H9 (cell line): ENCODE measurements around the gene PAEP. TPM values are rescaled to one million over a fixed set of nuclear protein-coding genes. Genes with fewer than 3 reads are reported as not detected.

Experiments used
- DNase-seq: peaks from one replicate; pipeline ENCODE4 v3.0.0-alpha.2; 2017
- H2AFZ ChIP-seq: one replicate; pipeline ENCODE4 v1.6.1; 2013; ENCODE audit warnings: mild to moderate bottlenecking, low read length, control low read depth, moderate library complexity
- H2AK5ac ChIP-seq: 2 replicates; pipeline ENCODE4 v1.6.1; 2013; ENCODE audit warnings: low read length, control low read depth, mixed read lengths; ENCODE audit not compliant: insufficient read length
- H2BK120ac ChIP-seq: one replicate; pipeline ENCODE4 v1.6.1; 2013; ENCODE audit warnings: low read depth, mild to moderate bottlenecking, low read length, control low read depth, inconsistent platforms; ENCODE audit not compliant: poor library complexity, severe bottlenecking
- H2BK12ac ChIP-seq: 2 replicates; pipeline ENCODE4 v1.6.1; 2013; ENCODE audit warnings: low read length, control low read depth, mixed read lengths, low read depth; ENCODE audit not compliant: insufficient read length
- H2BK15ac ChIP-seq: 2 replicates; pipeline ENCODE4 v1.6.1; 2013; ENCODE audit warnings: low read depth, low read length, control low read depth
- H2BK20ac ChIP-seq: one replicate; pipeline ENCODE4 v1.6.1; 2013; ENCODE audit warnings: low read depth, mild to moderate bottlenecking, low read length, control low read depth, inconsistent platforms; ENCODE audit not compliant: poor library complexity, severe bottlenecking
- H2BK5ac ChIP-seq: 2 replicates; pipeline ENCODE4 v1.6.1; 2013; ENCODE audit warnings: low read length, control low read depth, mixed read lengths; ENCODE audit not compliant: insufficient read length
- H3K14ac ChIP-seq: 2 replicates; pipeline ENCODE4 v1.6.1; 2013; ENCODE audit warnings: low read length, control low read depth; ENCODE audit not compliant: insufficient read depth
- H3K18ac ChIP-seq: 2 replicates; pipeline ENCODE4 v1.6.1; 2013; ENCODE audit warnings: low read depth, mild to moderate bottlenecking, mixed read lengths, low read length, control low read depth; ENCODE audit not compliant: insufficient read length
- H3K23ac ChIP-seq: 2 replicates; pipeline ENCODE4 v1.6.1; 2013; ENCODE audit warnings: low read length, control low read depth, mixed read lengths, low read depth; ENCODE audit not compliant: insufficient read length
- H3K23me2 ChIP-seq: 2 replicates; pipeline ENCODE4 v1.6.1; 2013; ENCODE audit warnings: low read depth, mild to moderate bottlenecking, mixed read lengths, low read length, control low read depth; ENCODE audit not compliant: insufficient read length, poor library complexity, severe bottlenecking
- H3K27ac ChIP-seq: 2 replicates; pipeline ENCODE4 v1.5.1; 2013; ENCODE audit warnings: low read length, control low read depth, mixed read lengths, low read depth; ENCODE audit not compliant: insufficient read length
- H3K27me3 ChIP-seq: 2 replicates; pipeline ENCODE4 v1.6.1; 2013; ENCODE audit warnings: low read length, control low read depth, inconsistent platforms; ENCODE audit not compliant: insufficient read depth
- H3K4ac ChIP-seq: 2 replicates; pipeline ENCODE4 v1.6.1; 2013; ENCODE audit warnings: low read depth, mild to moderate bottlenecking, control low read depth, inconsistent platforms, low read length, moderate library complexity
- H3K4me1 ChIP-seq: 2 replicates; pipeline ENCODE4 v1.6.1; 2013; ENCODE audit warnings: low read length, control low read depth, inconsistent platforms; ENCODE audit not compliant: insufficient read depth
- H3K4me2 ChIP-seq: 2 replicates; pipeline ENCODE4 v1.6.1; 2013; ENCODE audit warnings: low read length, control low read depth, mixed read lengths; ENCODE audit not compliant: insufficient read length, insufficient read depth
- H3K56ac ChIP-seq: 2 replicates; pipeline ENCODE4 v1.6.1; 2013; ENCODE audit warnings: low read depth, mild to moderate bottlenecking, mixed read lengths, low read length, control low read depth; ENCODE audit not compliant: insufficient read length
- H3K79me1 ChIP-seq: 2 replicates; pipeline ENCODE4 v1.6.1; 2013; ENCODE audit warnings: low read depth, mild to moderate bottlenecking, moderate library complexity, low read length, control low read depth, inconsistent platforms; ENCODE audit not compliant: insufficient read depth, poor library complexity, severe bottlenecking
- H3K79me2 ChIP-seq: 2 replicates; pipeline ENCODE4 v1.6.1; 2013; ENCODE audit warnings: low read length, control low read depth, inconsistent platforms; ENCODE audit not compliant: insufficient read depth
- H3K9ac ChIP-seq: 2 replicates; pipeline ENCODE4 v1.6.1; 2013; ENCODE audit warnings: low read length, control low read depth, mixed read lengths; ENCODE audit not compliant: insufficient read length; ENCODE audit errors: extremely low read depth
- H3K9me3 ChIP-seq: one replicate; pipeline ENCODE4 v1.6.1; 2013; ENCODE audit warnings: low read depth, low read length, inconsistent platforms; ENCODE audit not compliant: control insufficient read depth
- H3T11ph ChIP-seq: one replicate; pipeline ENCODE4 v1.6.1; 2013; ENCODE audit warnings: mild to moderate bottlenecking, low read length, control low read depth, inconsistent platforms
- H4K20me1 ChIP-seq: one replicate; pipeline ENCODE4 v1.6.1; 2013; ENCODE audit not compliant: control insufficient read depth, insufficient read length, insufficient read depth
- H4K5ac ChIP-seq: 2 replicates; pipeline ENCODE4 v1.6.1; 2013; ENCODE audit warnings: low read depth, mild to moderate bottlenecking, mixed read lengths, low read length, control low read depth; ENCODE audit not compliant: insufficient read length
- H4K8ac ChIP-seq: replicated peaks from 2 replicates; pipeline ENCODE4 v1.6.1; 2013; ENCODE audit warnings: low read length, control low read depth, mixed read lengths, low read depth; ENCODE audit not compliant: insufficient read length
- H4K91ac ChIP-seq: 2 replicates; pipeline ENCODE4 v1.6.1; 2013; ENCODE audit warnings: low read depth, mild to moderate bottlenecking, moderate library complexity, mixed read lengths, low read length, control low read depth; ENCODE audit not compliant: insufficient read length
- H3K27ac Mint-ChIP-seq, 3 experiments: 2 replicates in 2 of 3; 3 replicates in 1 of 3; pipeline ENCODE4 v1.8.0; 2020 to 2021; ENCODE audit warnings: mixed read lengths in 3 of 3, mild to moderate bottlenecking in 1 of 3, moderate library complexity in 1 of 3
- H3K27me3 Mint-ChIP-seq: 2 replicates; pipeline ENCODE4 v1.8.0; 2021; ENCODE audit warnings: low read depth, mild to moderate bottlenecking, moderate library complexity, mixed read lengths
- H3K36me3 Mint-ChIP-seq, 3 experiments: 2 replicates in 2 of 3; 3 replicates in 1 of 3; pipeline ENCODE4 v1.8.0; 2020 to 2021; ENCODE audit warnings: low read depth in 3 of 3, mixed read lengths in 3 of 3; ENCODE audit not compliant: insufficient read depth in 1 of 3
- H3K4me1 Mint-ChIP-seq, 2 experiments: 2 replicates each; pipeline ENCODE4 v1.8.0; 2020; ENCODE audit warnings: mixed read lengths in 2 of 2
- H3K4me3 Mint-ChIP-seq, 2 experiments: 2 replicates in 1 of 2; 3 replicates in 1 of 2; pipeline ENCODE4 v1.8.0; 2020 to 2021; ENCODE audit warnings: mild to moderate bottlenecking in 2 of 2, mixed read lengths in 2 of 2, moderate library complexity in 1 of 2
- H3K9me3 Mint-ChIP-seq, 2 experiments: 2 replicates in 1 of 2; 3 replicates in 1 of 2; pipeline ENCODE4 v1.8.0; 2020; ENCODE audit warnings: mild to moderate bottlenecking in 2 of 2, mixed read lengths in 2 of 2, moderate library complexity in 1 of 2
- CTCF ChIP-seq: fragments of 200-600 bp; sonication (generic); conservative IDR thresholded peaks from 3 replicates; pipeline ENCODE4 v1.8.0; 2021; ENCODE audit warnings: antibody characterized with exemption, mild to moderate bottlenecking
- WGBS: extraction: QIAGEN DNeasy Blood & Tissue Kit; methylation state at CpG from one replicate; pipeline ENCODE4 v1.1.7; 2013; ENCODE audit warnings: missing lambda C conversion rate, low lambda C conversion rate, mixed read lengths; ENCODE audit not compliant: insufficient read length; ENCODE audit errors: extremely low coverage; 5-methylcytosine and 5-hydroxymethylcytosine counted together
- total RNA-seq: library from RNA; stranded (reverse); gene quantifications from 2 replicates; pipeline ENCODE4 v1.2.1, GENCODE V29; 2021

Gene PAEP
- total RNA-seq, 1 experiment from 2014 or later: not detected

- H3K4me1 Mint-ChIP-seq: peaks cover 0 to 2% of the 10 kb centered on the region in 2 experiments; a peak in 2 of 4 replicates
- Histone ChIP-seq H2BK20ac (no peak overlapping the region), H4K20me1 (no peaks in the 10 kb centered on the region), H2BK120ac (no peak overlapping the region), H2AFZ (no peak overlapping the region), H3K18ac (no peak overlapping the region), H2BK12ac (no peak overlapping the region), H3K27me3 (no peaks in the 10 kb centered on the region), H3K9ac (no peak overlapping the region), H2BK15ac (no peak overlapping the region), H3K9me3 (no peaks in the 10 kb centered on the region), H3K56ac (no peak overlapping the region), H3K23ac (no peak overlapping the region), H3K4me1 (no peaks in the 10 kb centered on the region), H3K14ac (peak overlapping the region; percentile 49; the same call in 1 of the 2 replicates), H3K4ac (no peak overlapping the region), H2AK5ac (no peak overlapping the region), H4K91ac (no peak overlapping the region), H3K27ac (no peak overlapping the region), H3K79me1 (no peaks in the 10 kb centered on the region), H3K23me2 (no peaks in the 10 kb centered on the region), H3T11ph (no peak overlapping the region), H3K4me2 (no peak overlapping the region), H4K8ac (no peak overlapping the region), H3K79me2 (no peaks in the 10 kb centered on the region), H2BK5ac (no peak overlapping the region), H4K5ac (no peak overlapping the region)
- peaks cover 14% of the 10 kb centered on the region for H3K27me3 Mint-ChIP-seq
- H3K27ac Mint-ChIP-seq: peak overlapping the region; percentile 14 to 56 (median 38); a peak in 4 of 7 replicates
- TF ChIP-seq CTCF: no peak
- no peak overlapping the region for H3K4me3 Mint-ChIP-seq
- peaks cover 6 to 9% of the 10 kb centered on the region in 2 experiments for H3K9me3 Mint-ChIP-seq
- peaks cover 0 to 3% (median 0%) of the 10 kb centered on the region in 3 experiments; a peak in 1 of 7 replicates for H3K36me3 Mint-ChIP-seq
- DNase-seq: no peak
- no CpG with 5 or more reads among the region's 16 CpGs for WGBS
Measured at GRCh38 chr9:135584934-135585333, 23.4 kb downstream of the PAEP start.
